ENCODE data around the gene SH3GLB1. TPM values are rescaled to one million over a fixed set of nuclear protein-coding genes. Genes with fewer than 3 reads are reported as not detected.

SH3GLB1 gene
- total RNA-seq, 1 experiment from 2014 or later = 48.7 TPM

GRCh38 chr1:86754265-86754974, 50.0 kb downstream of the SH3GLB1 start:
- no TSS peak for BruUV-seq (replicated peaks)
- no peaks in the 10 kb centered on the region for H3K36me3 ChIP-seq (ENCODE audit: control insufficient read depth, insufficient read depth, low read length)
- no peak overlapping the region for H3K4me3 Mint-ChIP-seq (ENCODE audit: unreplicated experiment)
- intact Hi-C loops (cut with micrococcal nuclease; ENCODE audit: unreplicated experiment) = loop anchor here (5.0 kb wide), 1 partner anchor 252 kb away; no protein-coding TSS in a partner anchor
- TF ChIP-seq, protein P1, sequence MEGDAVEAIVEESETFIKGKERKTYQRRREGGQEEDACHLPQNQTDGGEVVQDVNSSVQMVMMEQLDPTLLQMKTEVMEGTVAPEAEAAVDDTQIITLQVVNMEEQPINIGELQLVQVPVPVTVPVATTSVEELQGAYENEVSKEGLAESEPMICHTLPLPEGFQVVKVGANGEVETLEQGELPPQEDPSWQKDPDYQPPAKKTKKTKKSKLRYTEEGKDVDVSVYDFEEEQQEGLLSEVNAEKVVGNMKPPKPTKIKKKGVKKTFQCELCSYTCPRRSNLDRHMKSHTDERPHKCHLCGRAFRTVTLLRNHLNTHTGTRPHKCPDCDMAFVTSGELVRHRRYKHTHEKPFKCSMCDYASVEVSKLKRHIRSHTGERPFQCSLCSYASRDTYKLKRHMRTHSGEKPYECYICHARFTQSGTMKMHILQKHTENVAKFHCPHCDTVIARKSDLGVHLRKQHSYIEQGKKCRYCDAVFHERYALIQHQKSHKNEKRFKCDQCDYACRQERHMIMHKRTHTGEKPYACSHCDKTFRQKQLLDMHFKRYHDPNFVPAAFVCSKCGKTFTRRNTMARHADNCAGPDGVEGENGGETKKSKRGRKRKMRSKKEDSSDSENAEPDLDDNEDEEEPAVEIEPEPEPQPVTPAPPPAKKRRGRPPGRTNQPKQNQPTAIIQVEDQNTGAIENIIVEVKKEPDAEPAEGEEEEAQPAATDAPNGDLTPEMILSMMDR (IDR thresholded peaks at IDR 0.05; ENCODE audit: insufficient read depth in 1 of 2, low read depth in 1 of 2, low read length in 1 of 2, severe bottlenecking in 1 of 2, unreplicated experiment in 1 of 2) = no peak
- H3K9me3 Mint-ChIP-seq (ENCODE audit: unreplicated experiment) = no peaks in the 10 kb centered on the region
- H3K4me1 ChIP-seq = peaks cover 17% of the 10 kb centered on the region
- ChIA-PET CTCF (interaction anchor here (1.2 kb wide), 1 partner anchor 50 kb away, joined by 8 read pairs; the partner anchor contains the start of gene SH3GLB1), POLR2A (no interaction called here)
- H3K4me1 Mint-ChIP-seq (ENCODE audit: low read depth, unreplicated experiment) = peaks cover 7% of the 10 kb centered on the region
- H3K27ac Mint-ChIP-seq (ENCODE audit: unreplicated experiment) = no peak overlapping the region
- H3K9me3 ChIP-seq = no peaks in the 10 kb centered on the region
- H3K27me3 Mint-ChIP-seq (ENCODE audit: insufficient read depth, unreplicated experiment) = no peaks in the 10 kb centered on the region
- DNase-seq = no peak
- no peaks in the 10 kb centered on the region for H3K36me3 Mint-ChIP-seq (ENCODE audit: insufficient read depth, unreplicated experiment)
- no peaks in the 10 kb centered on the region for H3K27me3 ChIP-seq (replicated peaks; ENCODE audit: control insufficient read depth, insufficient read depth, low read length)
- H3K4me3 ChIP-seq (ENCODE audit: low read depth, low read length) = no peak overlapping the region

DNA sequence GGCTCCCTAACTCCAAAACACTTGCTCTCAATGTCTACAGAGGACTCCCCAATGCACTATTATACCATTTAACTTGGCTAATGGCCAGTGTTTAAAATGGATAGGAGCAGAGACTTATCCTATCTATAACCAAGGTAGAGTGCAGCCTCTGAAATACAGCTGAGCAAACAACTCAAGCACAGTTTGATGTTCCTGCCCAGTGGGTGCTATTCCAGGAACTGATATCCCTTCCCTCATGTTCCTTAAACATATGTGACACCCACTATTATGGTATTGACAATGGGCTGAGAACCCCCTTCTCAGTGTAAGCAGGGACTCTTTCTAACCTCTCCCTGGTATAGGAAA, 51.7 kb downstream of the SH3GLB1 start:
- H3K9me3 Mint-ChIP-seq (ENCODE audit: unreplicated experiment) = no peaks in the 10 kb centered on the region
- no peaks in the 10 kb centered on the region for H3K27me3 Mint-ChIP-seq (ENCODE audit: insufficient read depth, unreplicated experiment)
- POLR2A ChIA-PET = no interaction called here
- intact Hi-C loops (cut with micrococcal nuclease; ENCODE audit: unreplicated experiment) = no loop called here
- Histone ChIP-seq H3K36me3 (ENCODE audit: control insufficient read depth, insufficient read depth, low read length) (no peaks in the 10 kb centered on the region), H3K4me1 (peaks cover 17% of the 10 kb centered on the region), H3K9me3 (no peaks in the 10 kb centered on the region), H3K4me3 (ENCODE audit: low read depth, low read length) (no peak overlapping the region), H3K27me3 (replicated peaks; ENCODE audit: control insufficient read depth, insufficient read depth, low read length) (no peaks in the 10 kb centered on the region)
- DNase-seq = no peak
- H3K27ac Mint-ChIP-seq (ENCODE audit: unreplicated experiment) = no peak overlapping the region
- H3K4me1 Mint-ChIP-seq (ENCODE audit: low read depth, unreplicated experiment) = peaks cover 7% of the 10 kb centered on the region
- CTCF ChIA-PET = no interaction called here
- TF ChIP-seq, protein P1 (IDR thresholded peaks at IDR 0.05; ENCODE audit: insufficient read depth in 1 of 2, low read depth in 1 of 2, low read length in 1 of 2, severe bottlenecking in 1 of 2, unreplicated experiment in 1 of 2) = no peak
- H3K4me3 Mint-ChIP-seq (ENCODE audit: unreplicated experiment) = no peak overlapping the region
- no TSS peak for BruUV-seq (replicated peaks)
- no peaks in the 10 kb centered on the region for H3K36me3 Mint-ChIP-seq (ENCODE audit: insufficient read depth, unreplicated experiment)

- TF ChIP-seq, protein P1 (IDR thresholded peaks at IDR 0.05; ENCODE audit: insufficient read depth in 1 of 2, low read depth in 1 of 2, low read length in 1 of 2, severe bottlenecking in 1 of 2, unreplicated experiment in 1 of 2) = no peak
- no peaks in the 10 kb centered on the region for H3K9me3 ChIP-seq
- ChIA-PET POLR2A (no interaction called here), CTCF (no interaction called here)
- H3K27me3 ChIP-seq (replicated peaks; ENCODE audit: control insufficient read depth, insufficient read depth, low read length) = no peaks in the 10 kb centered on the region
- peaks cover 14% of the 10 kb centered on the region for H3K4me1 Mint-ChIP-seq (ENCODE audit: low read depth, unreplicated experiment)
- H3K36me3 ChIP-seq (ENCODE audit: control insufficient read depth, insufficient read depth, low read length) = no peaks in the 10 kb centered on the region
- H3K4me3 ChIP-seq (ENCODE audit: low read depth, low read length) = no peak overlapping the region
- intact Hi-C loops (cut with micrococcal nuclease; ENCODE audit: unreplicated experiment) = no loop called here
- no peaks in the 10 kb centered on the region for H3K36me3 Mint-ChIP-seq (ENCODE audit: insufficient read depth, unreplicated experiment)
- H3K4me3 Mint-ChIP-seq (ENCODE audit: unreplicated experiment) = no peak overlapping the region
- DNase-seq = no peak
- BruUV-seq (replicated peaks) = no TSS peak
- no peaks in the 10 kb centered on the region for H3K27me3 Mint-ChIP-seq (ENCODE audit: insufficient read depth, unreplicated experiment)
- no peaks in the 10 kb centered on the region for H3K9me3 Mint-ChIP-seq (ENCODE audit: unreplicated experiment)
- no peak overlapping the region for H3K27ac Mint-ChIP-seq (ENCODE audit: unreplicated experiment)
- H3K4me1 ChIP-seq = peaks cover 23% of the 10 kb centered on the region
Measured at GRCh38 chr1:86757272-86757984, 53.1 kb downstream of the SH3GLB1 start.

All from Caco-2 (cell line).